Measurements from ENCODE around the gene TULP4.

DNA sequence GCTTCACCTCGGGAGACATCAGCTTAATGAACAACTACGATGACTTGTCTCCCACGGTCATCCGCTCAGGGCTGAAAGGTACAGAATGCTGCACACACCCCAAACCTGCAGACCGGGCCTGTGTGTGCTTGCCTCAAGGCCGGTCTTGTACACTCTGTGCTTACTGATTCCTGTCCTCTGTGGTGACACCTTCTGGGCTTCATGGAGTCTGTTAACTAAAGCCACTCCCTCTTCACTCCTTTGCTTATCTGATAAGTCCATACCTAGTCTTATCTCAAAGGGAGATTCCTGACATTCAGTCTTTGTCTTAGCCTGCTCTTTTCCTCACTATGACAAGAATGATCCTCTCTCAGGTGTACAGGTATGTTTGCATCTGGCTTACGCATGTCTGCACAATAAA, 139.9 kb downstream of the TULP4 start:
- no peak for TF ChIP-seq ELF4 (IDR thresholded peaks at IDR 0.05)
- TF ChIP-seq FOXK2 (IDR thresholded peaks at IDR 0.05) = no peak
- no peak for TF ChIP-seq BHLHE40 (IDR thresholded peaks at IDR 0.05; ENCODE audit: borderline replicate concordance)
- no peak for TF ChIP-seq SP1 (IDR thresholded peaks at IDR 0.05)
- TF ChIP-seq TARDBP (IDR thresholded peaks at IDR 0.05) = no peak
- TF ChIP-seq PKNOX1 (IDR thresholded peaks at IDR 0.05) = no peak
- no peak for TF ChIP-seq ARNT (IDR thresholded peaks at IDR 0.05)
- no peak for TF ChIP-seq FOXM1 (IDR thresholded peaks at IDR 0.05; ENCODE audit: borderline replicate concordance)
- TF ChIP-seq SUZ12 (IDR thresholded peaks at IDR 0.05) = no peak
